GM18519 (cell line): ENCODE data around the gene MAPK10.
"Not testable (repeated sequence)": the region's sequence is repeated elsewhere in the genome, so short reads cannot be mapped to it uniquely, and the experiment has no call there.

ENCODE experiments used
- ATAC-seq: cut with Tn5 transposase; IDR thresholded peaks from one replicate; pipeline ENCODE4 v1.9.1; 2021; ENCODE audit warnings: mild to moderate bottlenecking, moderate library complexity; ENCODE audit not compliant: unreplicated experiment, low FRiP score

The MAPK10 gene

DNA sequence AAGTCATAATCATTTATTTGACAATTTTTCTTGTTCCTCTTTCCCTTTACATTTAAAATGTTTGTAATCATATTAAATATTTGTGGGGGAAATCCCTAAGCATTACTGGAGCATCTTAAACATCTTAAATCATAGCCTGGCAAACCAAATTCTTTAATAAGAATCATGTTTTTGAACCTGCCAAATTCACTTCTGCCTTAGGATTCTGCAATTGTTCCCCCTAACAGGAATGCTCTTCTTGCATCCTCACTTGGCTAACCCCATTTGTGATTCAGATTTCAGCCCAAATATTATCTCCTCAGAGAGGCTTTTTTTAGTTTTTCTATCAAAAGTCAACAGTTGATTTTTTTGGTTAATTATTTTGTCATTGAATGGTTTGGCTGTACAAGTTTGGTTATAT lies 241.1 kb downstream of the MAPK10 start:
- ATAC-seq = no peak

DNA sequence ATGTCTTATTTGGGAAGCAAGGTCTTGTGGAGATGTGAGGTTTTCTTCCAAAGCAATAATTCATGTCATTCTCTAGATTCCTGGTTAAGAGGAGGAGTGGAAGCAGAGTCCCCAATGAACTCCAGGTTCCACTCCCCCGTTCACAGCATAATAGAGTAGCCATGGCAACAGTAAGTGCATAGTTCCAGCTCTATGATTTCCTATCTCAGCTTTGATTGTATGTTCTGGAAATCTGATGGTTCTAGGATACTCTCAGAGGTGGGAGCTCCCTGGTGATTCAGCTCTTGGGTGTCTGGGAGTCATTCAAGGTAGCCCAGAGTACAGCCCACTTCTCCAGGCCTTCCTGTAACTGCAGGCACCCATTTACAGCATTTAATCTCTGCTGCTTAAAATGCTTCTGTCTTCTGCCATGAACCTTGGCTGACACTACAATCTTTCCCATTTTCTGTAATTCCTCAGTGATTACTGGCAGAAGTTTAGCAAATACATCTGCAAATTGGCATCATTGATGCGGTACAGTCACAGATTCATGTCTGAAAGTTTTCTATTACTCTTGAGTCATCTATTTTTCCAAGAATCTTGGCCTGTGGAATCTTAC lies 242.0 kb downstream of the MAPK10 start:
- no peak for ATAC-seq

DNA sequence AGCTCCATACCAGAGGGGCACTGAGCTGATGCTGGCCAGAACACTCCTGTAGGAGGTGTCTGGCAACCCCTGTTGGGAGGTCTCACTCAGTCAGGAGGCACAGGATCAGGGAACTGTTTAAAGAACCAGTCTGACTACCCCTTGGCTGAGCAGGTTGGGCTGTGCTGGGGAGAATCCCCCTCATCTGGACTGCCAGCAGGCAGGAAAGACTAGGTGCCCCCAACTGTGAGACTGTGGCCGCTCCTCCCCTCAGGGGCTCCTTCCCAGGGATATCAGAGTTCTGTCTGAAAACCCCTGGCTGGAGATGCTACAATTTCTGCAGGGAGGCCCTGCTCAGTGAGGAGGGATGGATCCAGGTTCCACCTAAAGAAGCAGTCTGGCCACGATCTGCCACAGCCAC lies 245.3 kb downstream of the MAPK10 start:
- ATAC-seq = no peak

- ATAC-seq = no peak
These were observed 251.0 kb downstream of the MAPK10 start for GRCh38 chr4:86108834-86109233.

DNA sequence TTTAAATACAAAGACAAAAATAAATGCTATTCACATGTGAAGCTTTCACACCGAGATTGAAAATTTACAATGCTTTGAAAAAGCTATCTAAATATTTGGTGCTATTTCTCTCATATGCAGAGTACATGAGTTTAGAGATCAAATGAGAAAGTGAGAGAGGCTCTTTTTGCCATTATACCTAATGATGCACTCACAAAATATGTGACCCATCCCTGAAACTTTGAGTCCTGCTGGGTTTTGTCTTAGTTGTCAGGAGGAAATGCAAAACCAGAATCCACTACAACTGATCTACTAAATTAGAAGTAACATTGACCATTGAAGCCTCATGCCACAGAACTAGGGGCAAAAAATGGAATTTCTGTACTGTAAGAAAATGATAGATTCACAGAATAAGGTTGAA lies 251.7 kb downstream of the MAPK10 start:
- ATAC-seq = no peak

- ATAC-seq = no peak
These were observed 252.7 kb downstream of the MAPK10 start for GRCh38 chr4:86107112-86107511.

- ATAC-seq = no peak
These were observed 253.4 kb downstream of the MAPK10 start for GRCh38 chr4:86106475-86106874.

GRCh38 chr4:86101841-86102240 lies 258.0 kb downstream of the MAPK10 start:
- no peak for ATAC-seq

DNA sequence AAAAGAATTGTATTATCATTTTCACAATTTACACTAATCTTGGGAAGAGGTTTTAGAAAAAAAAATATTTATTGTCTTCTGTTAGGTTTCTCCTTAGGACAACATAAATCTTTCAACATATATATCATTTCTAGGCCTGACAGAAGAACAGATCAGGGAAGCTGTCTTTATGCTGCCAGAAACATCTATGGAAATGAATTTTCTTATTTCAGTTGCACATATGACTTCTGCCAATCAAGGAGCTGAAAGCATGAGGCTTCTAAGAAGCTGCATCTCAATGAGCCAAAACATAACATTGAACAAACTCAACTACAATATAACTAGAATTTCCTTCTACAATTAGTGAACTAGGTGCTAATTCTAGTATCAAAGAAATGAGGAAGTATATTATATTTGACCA lies 258.4 kb downstream of the MAPK10 start:
- ATAC-seq = no peak

DNA sequence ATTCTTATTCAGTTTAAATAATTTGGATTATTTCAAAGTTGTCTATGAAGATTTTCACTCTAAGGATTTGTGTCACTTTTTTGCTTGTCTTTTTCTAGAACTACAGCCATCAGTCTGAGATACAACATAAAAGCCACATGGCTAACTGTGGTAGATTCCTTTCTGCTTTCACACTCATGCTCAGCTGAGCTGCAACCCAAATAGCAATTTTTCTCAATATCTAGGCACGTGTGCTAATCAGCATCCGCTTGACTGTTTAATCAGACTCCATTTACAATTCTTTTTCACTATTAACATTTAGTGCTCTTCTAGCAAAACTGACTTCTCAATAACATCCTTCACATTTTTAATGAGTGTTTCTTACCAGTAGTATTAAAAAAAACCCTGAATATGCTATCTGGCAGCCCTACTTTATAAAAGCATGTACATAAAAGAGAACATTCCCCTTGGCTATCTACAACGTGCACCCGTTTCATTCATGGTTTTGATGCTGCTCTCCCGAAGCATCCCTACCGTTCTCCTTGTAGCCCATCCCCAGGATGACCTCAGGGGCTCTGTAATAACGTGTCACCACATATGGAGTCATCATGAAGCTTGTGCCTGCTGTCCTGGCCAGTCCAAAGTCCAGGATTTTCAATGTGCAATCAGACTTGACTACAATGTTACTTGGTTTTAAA lies 259.2 kb downstream of the MAPK10 start:
- no peak for ATAC-seq

DNA sequence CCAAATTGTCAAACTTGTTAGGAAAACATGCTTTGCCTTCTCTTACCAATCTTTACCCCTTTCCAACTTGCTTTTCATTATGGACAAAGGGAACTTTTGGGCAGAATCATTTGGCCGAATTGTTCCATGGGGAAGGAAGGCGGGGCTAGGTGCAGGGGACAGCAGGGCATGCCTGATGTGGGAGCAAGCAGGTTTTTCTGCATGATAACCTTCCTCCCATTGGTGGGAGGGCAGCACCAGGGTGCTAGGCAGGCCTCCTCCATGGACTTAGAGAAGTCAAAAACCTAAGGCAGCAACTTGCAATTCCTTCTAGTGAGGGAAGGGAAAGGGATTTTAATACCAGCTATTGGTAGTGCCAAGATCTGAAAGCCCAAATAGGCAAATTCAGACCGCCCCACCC lies 260.5 kb downstream of the MAPK10 start:
- no peak for ATAC-seq

- ATAC-seq = no peak
These were observed 261.2 kb downstream of the MAPK10 start for GRCh38 chr4:86098691-86099090.

- ATAC-seq = no peak
These were observed 263.5 kb downstream of the MAPK10 start for GRCh38 chr4:86096373-86096772.

DNA sequence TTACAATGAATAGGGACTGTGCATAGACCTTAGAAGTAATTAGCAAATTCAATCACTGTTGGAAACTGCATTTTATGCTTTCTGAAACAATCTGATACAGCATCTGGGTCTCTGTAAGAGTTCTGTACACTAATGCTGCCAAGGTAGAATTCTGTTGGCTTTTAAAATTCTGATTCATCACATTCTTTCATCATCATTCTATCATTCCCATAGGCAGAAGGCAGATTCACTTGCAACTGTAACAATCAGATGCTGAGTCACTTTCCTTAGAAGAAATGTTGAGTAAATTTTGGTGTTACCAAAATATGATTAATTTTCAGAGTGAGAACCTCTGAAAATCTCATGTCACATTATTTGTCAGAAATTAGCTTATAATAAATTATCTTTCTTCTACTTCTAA lies 267.2 kb downstream of the MAPK10 start:
- no peak for ATAC-seq

GRCh38 chr4:86091201-86091600 lies 268.7 kb downstream of the MAPK10 start:
- ATAC-seq = no peak

DNA sequence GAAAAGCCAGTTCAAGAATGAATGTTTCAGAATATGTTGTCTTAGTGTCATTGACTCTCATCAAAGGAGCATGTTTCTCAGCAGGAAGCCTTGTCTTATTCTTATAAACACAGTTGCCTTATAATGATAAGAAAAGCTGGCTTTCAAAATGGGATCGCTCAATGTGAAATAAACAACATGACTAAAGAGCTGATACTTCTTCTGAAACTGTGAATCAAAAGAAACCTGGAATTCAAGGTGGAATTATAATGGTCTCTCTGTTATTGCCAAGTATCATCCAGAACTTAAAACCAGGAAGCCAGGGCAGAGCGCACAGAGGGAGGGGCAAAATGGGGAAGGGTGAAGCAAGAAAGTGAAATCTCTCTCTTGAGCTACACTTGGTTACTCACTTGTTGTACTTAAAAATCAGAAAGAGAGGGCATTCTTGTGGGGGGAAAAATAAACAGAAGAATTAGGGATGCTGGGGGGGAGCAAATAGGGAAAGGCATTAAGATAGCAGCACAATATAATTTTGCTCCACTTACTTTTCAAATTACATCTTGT lies 270.0 kb downstream of the MAPK10 start:
- no peak for ATAC-seq

- no peak for ATAC-seq
These were observed 270.8 kb downstream of the MAPK10 start for GRCh38 chr4:86089053-86089452.

GRCh38 chr4:86075796-86076195 lies 284.1 kb downstream of the MAPK10 start:
- not testable (repeated sequence) for ATAC-seq

DNA sequence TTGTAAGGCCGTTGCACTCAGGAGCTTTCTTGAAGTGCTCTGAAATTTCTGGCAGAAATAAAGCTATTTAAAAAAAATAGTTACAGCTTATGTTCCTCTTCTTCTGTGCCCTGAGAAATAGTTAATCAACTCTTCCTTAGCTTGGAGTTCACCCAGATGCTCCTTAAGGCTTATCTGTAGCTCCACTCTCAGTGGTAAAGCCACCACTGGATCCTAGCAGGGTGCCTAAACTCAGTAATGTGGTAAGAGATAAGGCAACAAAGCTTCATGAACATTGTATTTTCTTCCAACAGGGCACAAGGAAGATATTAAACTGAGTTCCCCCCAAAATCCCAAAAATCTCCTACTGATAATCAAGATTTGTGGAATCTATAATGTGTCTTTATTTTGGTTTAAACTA lies 299.5 kb downstream of the MAPK10 start:
- ATAC-seq = no peak

GRCh38 chr4:86058621-86059020 lies 301.2 kb downstream of the MAPK10 start:
- no peak for ATAC-seq

- no peak for ATAC-seq
These were observed 304.0 kb downstream of the MAPK10 start for GRCh38 chr4:86055898-86056297.

- no peak for ATAC-seq
These were observed 305.4 kb downstream of the MAPK10 start for GRCh38 chr4:86054286-86055032.
